Measurements from ENCODE around the gene DYSF.
A peak's percentile ranks its signal among the peaks of the same experiment; 100 is the strongest.

The DYSF gene

DNA sequence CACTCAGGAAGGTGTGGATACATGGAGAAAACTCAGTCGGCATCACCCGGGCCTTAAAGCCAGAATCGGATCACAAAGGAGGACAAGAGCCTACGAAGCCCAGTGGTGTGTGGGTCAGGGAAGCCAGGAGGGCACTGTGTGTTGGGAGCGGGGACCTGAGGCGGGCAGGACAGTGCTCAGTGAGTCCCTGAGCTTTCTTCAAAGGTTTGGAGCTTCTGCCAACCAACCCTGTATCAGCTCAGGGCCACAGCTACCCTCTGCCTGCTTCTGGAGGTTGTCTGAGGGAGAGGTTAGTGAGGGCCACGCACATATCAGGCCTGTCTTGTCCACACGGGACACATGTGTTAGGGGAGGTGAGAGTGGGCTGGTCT is 52.4 kb downstream of the DYSF start:
- no peak for DNase-seq (ENCODE audit: low spot score)
- in situ Hi-C loops (cut with MboI; ENCODE audit: low sequenced_read_pairs, unreplicated experiment), result loop anchor here (25.0 kb wide), 1 partner anchor 468 kb away; no protein-coding TSS in a partner anchor
- TF ChIP-seq, protein P1, sequence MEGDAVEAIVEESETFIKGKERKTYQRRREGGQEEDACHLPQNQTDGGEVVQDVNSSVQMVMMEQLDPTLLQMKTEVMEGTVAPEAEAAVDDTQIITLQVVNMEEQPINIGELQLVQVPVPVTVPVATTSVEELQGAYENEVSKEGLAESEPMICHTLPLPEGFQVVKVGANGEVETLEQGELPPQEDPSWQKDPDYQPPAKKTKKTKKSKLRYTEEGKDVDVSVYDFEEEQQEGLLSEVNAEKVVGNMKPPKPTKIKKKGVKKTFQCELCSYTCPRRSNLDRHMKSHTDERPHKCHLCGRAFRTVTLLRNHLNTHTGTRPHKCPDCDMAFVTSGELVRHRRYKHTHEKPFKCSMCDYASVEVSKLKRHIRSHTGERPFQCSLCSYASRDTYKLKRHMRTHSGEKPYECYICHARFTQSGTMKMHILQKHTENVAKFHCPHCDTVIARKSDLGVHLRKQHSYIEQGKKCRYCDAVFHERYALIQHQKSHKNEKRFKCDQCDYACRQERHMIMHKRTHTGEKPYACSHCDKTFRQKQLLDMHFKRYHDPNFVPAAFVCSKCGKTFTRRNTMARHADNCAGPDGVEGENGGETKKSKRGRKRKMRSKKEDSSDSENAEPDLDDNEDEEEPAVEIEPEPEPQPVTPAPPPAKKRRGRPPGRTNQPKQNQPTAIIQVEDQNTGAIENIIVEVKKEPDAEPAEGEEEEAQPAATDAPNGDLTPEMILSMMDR (IDR thresholded peaks at IDR 0.05; ENCODE audit: borderline replicate concordance, control extremely low read depth, extremely low read depth, insufficient read depth, missing control alignments), result no peak

DNA sequence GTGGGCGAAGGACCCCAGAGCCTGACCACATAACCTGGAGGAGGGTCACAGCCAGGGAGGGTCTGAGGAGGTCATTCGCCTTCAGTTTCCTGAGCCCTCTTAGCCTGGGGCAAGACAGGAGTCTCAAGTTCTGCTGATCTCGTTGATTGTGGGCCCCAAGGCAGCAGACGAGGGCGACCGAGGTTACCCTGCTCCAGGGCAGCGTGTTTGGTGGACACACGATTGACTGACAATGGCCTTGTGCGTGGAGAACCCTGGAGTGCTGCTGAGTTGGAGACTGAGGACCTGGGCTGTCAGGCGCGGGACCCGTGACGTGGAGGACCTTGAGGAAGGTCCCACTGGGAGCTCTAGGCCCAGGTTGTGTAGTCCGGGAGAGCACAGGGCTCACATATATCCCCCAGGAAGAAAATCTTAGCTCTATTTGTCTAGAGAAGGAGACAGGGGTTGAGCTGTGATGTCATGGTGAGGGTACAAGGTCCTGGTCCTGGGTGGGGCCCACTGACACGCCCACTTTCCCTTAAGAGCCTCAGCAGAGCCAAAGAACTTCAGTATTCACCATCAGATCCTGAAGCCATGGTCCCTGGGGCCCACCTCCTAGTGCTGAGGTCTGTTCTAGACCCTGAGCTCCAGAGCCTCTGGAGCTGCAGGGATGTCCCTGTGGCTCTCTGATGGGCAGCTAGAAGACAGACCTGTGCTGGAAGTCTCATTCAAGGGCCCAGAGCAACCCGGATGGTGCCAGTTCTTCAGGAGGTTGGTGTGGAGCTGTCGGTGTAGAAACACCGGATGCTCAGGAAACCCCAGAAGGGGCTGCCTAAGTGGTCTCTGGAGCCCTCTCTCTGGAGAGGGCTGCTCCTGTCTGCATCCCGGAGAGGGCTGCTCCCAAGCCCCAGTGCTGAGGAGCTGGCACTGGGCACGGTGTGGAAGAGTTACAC is 53.1 kb downstream of the DYSF start:
- TF ChIP-seq, protein P1 (IDR thresholded peaks at IDR 0.05; ENCODE audit: borderline replicate concordance, control extremely low read depth, extremely low read depth, insufficient read depth, missing control alignments), result no peak
- in situ Hi-C loops (cut with MboI; ENCODE audit: low sequenced_read_pairs, unreplicated experiment), result loop anchor here (25.0 kb wide), 1 partner anchor 469 kb away; no protein-coding TSS in a partner anchor

DNA sequence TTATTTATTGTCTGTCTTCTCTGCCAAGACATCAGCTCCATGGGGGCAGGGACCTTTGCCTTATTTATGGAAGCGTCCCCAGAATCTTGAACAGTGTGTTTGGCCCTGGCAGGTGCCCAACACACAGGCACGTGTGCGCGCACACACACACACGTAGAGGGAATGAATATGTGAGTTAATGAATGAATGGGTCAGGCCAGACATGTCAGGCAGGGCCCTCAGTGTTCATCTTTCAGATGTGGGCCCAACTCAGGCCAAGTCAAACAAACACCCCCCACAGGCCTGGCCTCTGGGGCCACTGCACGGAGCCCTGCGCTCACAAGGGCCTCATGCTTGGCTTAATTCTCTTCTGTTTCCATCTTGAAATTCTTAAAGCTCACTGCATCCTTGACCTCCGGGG is 54.1 kb downstream of the DYSF start:
- in situ Hi-C loops (cut with MboI; ENCODE audit: low sequenced_read_pairs, unreplicated experiment), result loop anchor here (25.0 kb wide), 1 partner anchor 470 kb away; no protein-coding TSS in a partner anchor
- DNase-seq (ENCODE audit: low spot score), result no peak

More for the DNA sequence above, 53.1 kb downstream of the DYSF start:
- DNase-seq (ENCODE audit: low spot score), result no peak

DNA sequence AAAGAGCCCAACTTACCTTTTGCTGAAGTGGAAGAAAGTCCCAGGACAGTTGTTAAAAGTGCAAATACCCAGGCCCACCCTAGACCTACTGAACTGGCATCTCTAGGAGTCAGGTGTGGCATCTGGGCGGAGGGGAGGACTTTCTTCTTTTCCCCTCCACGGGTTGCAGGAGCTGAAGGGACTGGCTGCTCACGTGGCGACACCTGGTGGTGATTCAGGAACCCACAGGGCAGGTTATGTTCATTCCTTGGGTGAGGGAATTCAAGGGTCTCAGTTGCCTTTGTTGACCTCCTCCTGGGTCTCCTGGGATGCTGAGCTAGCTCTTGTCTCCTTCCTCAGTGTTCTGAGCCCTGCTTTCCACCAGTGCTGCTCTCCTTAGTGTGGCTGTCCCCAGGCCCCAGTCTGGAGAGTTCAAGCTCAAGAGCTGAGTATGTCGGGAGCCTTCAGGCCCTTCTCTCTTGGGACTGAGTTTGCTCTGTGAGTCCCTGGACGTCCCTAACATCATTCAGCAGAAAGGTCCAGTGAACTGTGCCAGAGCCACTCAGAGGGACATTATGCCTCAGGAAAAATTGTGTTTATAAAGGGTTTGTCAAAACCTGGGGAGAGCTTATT is 56.9 kb downstream of the DYSF start:
- DNase-seq (ENCODE audit: low spot score), result peak; percentile 87
- in situ Hi-C loops (cut with MboI; ENCODE audit: low sequenced_read_pairs, unreplicated experiment), result loop anchor here (5.0 to 25.0 kb wide), 2 partner anchors 208 to 473 kb away; no protein-coding TSS in a partner anchor
- TF ChIP-seq, protein P1 (IDR thresholded peaks at IDR 0.05; ENCODE audit: borderline replicate concordance, control extremely low read depth, extremely low read depth, insufficient read depth, missing control alignments), result peak; percentile 82

More for the DNA sequence above, 54.1 kb downstream of the DYSF start:
- TF ChIP-seq, protein P1 (IDR thresholded peaks at IDR 0.05; ENCODE audit: borderline replicate concordance, control extremely low read depth, extremely low read depth, insufficient read depth, missing control alignments), result no peak

DNA sequence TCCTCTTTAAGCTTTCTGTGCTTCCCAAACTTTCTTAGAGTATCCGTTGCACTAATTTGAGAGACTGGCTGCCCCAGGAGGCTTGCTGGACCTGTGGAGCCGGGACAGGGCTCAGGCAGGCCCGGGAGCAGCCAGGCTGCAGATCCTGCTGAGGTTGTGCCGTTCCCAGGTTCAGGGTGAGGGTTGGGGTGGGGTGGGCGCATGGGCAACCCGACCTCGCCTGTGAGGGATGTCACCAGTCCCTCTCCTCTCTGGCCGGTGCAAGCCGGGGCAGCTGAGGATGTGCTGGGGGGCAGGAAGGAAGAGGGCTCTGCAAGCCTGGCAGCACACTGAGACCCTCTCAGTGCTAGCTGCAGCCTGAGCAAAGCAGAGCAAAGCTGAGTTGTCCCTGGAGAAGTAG is 57.6 kb downstream of the DYSF start:
- TF ChIP-seq, protein P1 (IDR thresholded peaks at IDR 0.05; ENCODE audit: borderline replicate concordance, control extremely low read depth, extremely low read depth, insufficient read depth, missing control alignments), result no peak
- DNase-seq (ENCODE audit: low spot score), result no peak
- in situ Hi-C loops (cut with MboI; ENCODE audit: low sequenced_read_pairs, unreplicated experiment), result loop anchor here (5.0 to 25.0 kb wide), 2 partner anchors 209 to 474 kb away; no protein-coding TSS in a partner anchor

DNA sequence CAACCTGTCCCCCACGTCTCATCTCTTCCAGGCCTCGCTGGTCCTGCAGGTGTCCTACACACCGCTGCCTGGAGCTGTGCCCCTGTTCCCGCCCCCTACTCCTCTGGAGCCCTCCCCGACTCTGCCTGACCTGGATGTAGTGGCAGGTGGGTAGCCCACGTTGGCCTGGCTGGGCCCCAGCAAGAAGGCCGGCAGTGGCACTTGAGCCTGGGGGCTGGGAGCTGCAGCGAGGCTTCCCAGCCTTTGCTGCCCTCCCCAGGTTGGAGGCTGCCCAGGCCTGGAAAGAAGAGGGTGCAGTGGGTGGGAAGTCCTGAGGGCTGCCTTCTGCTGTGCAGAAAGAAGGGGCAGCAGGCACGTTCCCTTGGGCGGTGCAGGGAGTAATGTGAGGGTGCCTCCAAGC is 58.4 kb downstream of the DYSF start:
- in situ Hi-C loops (cut with MboI; ENCODE audit: low sequenced_read_pairs, unreplicated experiment), result loop anchor here (5.0 to 25.0 kb wide), 2 partner anchors 209 to 474 kb away; no protein-coding TSS in a partner anchor
- no peak for DNase-seq (ENCODE audit: low spot score)
- TF ChIP-seq, protein P1 (IDR thresholded peaks at IDR 0.05; ENCODE audit: borderline replicate concordance, control extremely low read depth, extremely low read depth, insufficient read depth, missing control alignments), result no peak

All from GM13976 (cell line).